Stimulated activated CD4-positive, alpha-beta T cell treated with anti-CD3 and anti-CD28 coated beads, Interleukin-15, amount 100 ng/mL, for 1 hour (primary cell): Measurements from ENCODE around the gene COPS7A.
"Not testable (repeated sequence)": the region's sequence is repeated elsewhere in the genome, so short reads cannot be mapped to it uniquely, and the experiment has no call there.

ENCODE experiments used
- DNase-seq, 2 donors: peaks; one replicate each; pipeline ENCODE4 v3.0.0-alpha.2; 2020; ENCODE audit warnings: low read depth in 1 of 2, low spot score in 1 of 2

Gene COPS7A

DNA sequence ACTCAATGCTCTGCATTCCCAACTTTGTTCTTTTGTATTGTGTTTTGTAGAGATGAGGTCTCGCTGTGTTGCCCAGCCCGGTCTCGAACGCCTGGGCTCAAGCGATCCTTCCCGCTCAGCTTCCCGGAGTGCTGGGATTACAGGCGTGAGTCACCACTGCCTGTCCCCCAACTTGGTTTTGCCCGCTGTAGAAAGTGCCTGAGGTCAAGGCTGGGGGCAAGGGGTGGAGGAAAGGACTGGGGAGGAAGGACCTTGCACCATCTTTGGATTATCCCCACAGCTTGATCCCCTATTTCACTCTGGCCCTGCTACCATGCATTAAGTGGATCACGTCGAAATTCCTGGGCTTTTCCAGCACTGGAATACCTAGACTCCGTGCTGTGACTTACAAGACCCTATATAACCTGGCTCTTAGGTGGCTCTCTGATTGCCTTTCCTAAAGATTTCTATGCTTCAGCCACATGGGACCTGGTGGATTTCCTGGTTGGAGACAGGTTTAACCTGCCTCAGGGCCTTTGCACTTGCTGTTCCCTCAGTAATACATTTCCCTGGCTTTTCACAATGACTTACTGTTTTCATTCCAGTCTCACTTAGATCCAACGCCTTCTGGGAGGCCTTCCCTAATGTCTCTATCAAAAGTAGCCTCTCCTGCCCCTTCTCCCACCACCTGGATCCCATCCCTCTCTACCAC is 22.6 kb upstream of the COPS7A start:
- no peak for DNase-seq

GRCh38 chr12:6703631-6704030 is 20.2 kb upstream of the COPS7A start:
- DNase-seq: no peak

- DNase-seq: not testable (repeated sequence)
Measured at GRCh38 chr12:6708351-6708750, 15.5 kb upstream of the COPS7A start.

GRCh38 chr12:6708960-6709394 is 14.9 kb upstream of the COPS7A start:
- DNase-seq: no peak

DNA sequence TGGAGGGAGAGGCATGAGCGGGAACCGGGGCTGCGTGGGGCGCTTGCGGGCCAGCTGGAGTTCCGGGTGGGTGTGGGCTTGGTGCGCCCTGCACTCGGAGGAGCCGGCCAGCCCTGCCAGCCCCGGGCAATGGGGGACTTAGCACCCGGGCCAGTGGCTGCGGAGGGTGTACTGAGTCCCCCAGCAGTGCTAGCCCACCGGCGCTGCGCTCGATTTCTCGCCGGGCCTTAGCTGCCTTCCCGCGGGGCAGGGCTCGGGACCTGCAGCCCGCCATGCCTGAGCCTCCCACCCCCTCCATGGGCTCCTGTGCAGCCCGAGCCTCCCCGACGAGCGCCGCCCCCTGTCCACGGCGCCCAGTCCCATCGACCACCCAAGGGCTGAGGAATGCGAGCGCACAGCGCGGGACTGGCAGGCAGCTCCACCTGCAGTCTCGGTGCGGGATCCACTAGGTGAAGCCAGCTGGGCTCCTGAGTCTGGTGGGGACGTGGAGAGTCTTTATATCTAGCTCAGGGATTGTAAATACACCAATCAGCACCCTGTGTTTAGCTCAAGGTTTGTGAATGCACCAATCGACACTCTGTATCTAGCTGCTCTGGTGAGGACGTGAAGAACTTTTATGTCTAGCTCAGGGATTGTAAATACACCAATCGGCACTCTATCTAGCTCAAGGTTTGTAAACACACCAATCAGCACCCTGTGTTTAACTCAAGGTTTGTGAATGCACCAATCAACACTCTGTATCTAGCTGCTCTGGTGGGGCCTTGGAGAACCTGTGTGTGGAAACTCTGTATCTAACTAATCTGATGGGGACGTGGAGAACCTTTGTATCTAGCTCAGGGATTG is 7.6 kb upstream of the COPS7A start:
- not testable (repeated sequence) for DNase-seq

GRCh38 chr12:6716874-6717437 is 6.9 kb upstream of the COPS7A start:
- no peak for DNase-seq

GRCh38 chr12:6722863-6723262 is 983 bp upstream of the COPS7A start:
- DNase-seq: no peak

- no peak for DNase-seq
Measured at GRCh38 chr12:6724409-6724797, 557 bp downstream of the COPS7A start.

DNA sequence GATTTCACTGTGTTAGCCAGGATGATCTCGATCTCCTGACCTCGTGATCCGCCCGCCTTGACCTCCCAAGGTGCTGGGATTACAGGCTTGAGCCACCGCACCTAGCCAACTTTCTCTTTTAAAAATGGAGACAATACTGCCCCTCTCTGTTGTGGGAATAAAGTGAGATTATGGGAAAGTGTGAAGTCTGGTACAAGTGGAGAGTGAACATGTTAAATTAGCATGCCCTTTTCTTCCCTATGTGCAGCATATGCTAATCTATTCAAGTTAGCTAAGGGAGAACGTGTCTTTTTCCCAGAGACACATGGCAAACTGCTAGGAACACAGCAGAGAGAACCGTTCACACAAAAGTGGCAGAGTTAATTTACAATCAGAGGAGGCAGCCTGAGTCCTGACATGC is 1.5 kb downstream of the COPS7A start:
- no peak for DNase-seq

- DNase-seq: no peak
Measured at GRCh38 chr12:6729186-6729585, 5.3 kb downstream of the COPS7A start.

DNA sequence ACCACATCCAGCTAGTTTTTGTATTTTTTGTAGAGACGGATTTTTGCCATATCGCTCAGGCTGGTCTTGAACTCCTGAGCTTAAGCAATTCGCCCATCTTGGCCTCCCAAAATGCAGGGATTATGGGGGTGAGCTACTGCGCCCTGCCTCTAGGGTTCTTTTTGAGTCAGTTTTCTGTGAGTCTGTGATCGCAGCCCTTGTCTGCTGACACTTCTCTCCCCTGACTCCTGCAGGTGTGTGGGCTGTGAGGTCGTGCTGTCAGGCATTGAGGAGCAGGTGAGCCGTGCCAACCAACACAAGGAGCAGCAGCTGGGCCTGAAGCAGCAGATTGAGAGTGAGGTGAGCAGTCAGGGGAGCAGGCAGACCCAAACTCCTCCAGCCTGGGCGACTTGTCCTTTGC is 6.3 kb downstream of the COPS7A start:
- no peak for DNase-seq

DNA sequence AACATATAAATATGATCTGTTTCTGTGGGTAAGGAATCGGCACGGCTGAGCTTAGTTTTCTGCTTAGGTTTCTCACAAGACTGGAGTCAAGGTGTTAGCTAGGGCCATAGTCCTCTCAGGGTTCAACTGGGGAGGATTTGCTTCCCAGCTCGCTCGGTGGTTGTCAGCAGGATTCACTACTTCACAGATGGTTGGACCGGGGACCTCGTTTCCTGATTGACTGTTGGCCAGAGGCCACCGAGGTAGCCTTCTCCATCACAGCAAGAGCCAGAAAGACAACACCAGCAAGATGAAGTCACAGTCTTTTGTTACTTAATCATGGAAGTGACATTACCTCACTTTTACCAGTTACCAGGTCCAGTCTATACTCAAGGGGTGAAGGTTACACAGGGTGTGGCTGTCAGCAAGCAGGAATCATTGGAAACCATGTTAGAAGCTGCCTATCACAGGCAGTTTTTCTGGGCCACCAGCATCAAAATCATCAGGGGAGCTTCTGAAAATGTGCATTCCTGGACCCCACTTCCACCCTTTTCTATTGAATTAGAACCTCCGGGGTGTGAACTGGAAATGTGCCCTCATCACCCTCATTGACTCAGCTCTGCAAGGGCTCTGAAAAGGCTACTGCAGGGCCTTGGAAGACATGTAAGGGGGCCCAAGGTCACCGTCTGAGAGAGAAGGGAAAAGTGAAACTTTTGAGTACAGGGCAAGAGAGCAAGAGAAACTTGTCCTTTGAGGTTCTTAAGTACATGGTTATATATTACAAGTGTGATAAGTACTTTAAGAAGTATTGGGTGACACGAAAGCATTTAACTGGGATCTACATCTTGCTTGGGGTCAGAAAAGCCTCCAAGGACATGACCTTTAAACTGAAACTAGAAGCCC is 10.9 kb downstream of the COPS7A start:
- no peak for DNase-seq

DNA sequence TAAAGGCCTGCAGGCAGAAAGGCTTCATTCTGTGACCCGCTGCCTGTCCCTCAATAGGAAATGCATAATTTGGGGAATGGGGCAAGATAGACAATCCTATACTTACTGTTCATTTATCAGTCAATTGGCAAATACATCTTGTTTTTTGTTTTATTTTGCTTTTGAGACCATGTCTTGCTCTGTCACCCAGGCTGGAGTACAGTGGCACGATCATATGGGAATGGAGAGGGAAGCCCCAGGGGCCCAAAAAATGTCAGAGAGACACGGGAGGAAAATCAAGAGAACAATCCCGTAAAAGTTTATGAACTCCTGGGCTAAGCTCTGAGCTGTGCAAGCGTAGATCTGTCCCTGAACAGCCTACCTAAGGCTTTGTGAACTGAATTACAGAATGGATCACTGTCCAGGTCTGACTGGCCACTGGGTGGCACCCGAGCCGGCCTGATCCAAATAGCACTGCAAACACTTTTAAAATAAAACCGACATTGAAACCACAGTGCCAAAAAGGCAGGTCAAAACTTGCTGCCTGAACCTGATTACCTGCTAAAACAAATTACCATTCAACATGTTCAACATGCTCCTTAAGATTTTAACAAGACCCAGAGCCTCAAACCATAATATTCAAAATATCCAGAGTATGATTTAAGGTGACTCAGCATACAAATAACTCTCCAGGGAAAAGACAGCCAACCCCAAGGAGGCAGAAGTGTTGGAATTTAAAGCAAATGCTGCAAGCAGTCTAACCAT is 11.8 kb downstream of the COPS7A start:
- DNase-seq: no peak

- DNase-seq: no peak
Measured at GRCh38 chr12:6736754-6737153, 12.9 kb downstream of the COPS7A start.

- not testable (repeated sequence) for DNase-seq
Measured at GRCh38 chr12:6742080-6742479, 18.2 kb downstream of the COPS7A start.

DNA sequence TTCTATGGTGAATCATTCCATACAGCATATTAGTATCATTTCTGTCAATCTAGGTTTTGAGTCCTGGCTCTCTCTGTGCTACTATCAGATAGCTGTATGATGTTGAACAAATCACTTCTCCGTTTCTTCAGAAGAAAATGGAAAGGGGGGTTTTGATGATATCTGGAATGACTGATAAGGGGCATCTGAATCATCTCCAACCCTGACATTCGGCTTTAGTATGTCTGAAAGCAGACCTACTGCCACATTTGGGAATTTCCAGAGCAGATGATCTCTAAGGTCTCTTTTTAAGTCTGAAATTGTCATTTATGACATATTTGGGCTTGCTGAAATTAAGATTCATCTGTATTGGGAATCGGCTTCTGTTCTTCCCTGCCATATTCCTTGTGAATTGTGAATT is 19.0 kb downstream of the COPS7A start:
- no peak for DNase-seq

- DNase-seq: not testable (repeated sequence)
Measured at GRCh38 chr12:6743300-6743699, 19.5 kb downstream of the COPS7A start.

GRCh38 chr12:6745741-6746525 is 22.1 kb downstream of the COPS7A start:
- DNase-seq: no peak

DNA sequence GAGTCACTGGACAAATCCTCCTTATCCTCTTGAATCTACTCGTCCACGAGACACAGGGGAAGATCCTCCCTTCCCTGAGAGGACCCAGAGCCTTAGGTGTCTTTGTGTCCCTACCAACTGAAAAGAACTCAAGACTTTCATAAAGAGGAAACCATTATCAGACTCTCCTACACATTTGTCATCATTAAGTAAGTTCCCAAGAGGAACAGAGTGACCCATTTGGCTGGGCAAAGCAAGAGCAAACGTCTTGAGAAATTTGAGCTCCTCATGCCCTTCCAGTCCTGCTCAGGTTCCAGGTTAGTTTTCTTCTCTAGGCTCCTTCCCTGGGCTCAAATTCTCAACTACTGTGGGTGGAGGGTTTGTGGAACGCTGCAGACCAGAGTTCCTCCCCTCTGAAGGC is 23.4 kb downstream of the COPS7A start:
- DNase-seq: no peak

GRCh38 chr12:6748761-6749160 is 24.9 kb downstream of the COPS7A start:
- no peak for DNase-seq
